Measurements from ENCODE around the gene ATP11A.

ATP11A gene

DNA sequence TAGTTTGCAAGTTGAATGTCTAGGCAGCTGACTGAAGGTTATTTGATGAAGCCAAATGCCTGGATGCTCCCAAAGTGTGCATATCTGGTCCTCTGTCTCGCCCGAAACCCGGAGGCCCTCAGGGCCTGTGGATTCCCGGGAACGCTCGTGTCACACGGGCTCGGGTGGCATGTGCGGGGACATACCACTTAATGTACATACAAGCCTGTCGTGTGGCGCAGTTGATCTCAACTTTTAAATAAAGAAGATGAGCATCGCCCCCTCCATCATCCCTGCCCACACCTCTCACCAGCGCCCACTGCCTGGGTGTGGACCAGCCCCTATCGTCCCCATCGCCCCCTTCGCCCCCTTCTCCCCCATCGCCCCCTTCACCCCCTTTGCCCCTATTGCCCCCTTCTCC is 33.9 kb downstream of the ATP11A start:
- no peak overlapping the region for H2AK5ac ChIP-seq (ENCODE audit: low read length)
- no peak overlapping the region for H3K23ac ChIP-seq (ENCODE audit: low read length)
- no peak overlapping the region for H3K27ac ChIP-seq (ENCODE audit: low read depth, low read length)
- no peak overlapping the region for H3K14ac ChIP-seq (ENCODE audit: low read length)
- H3K4me1 ChIP-seq (ENCODE audit: control insufficient read depth in 1 of 2, insufficient read depth in 2 of 2, low read length in 2 of 2), result peaks cover 35 to 43% of the 10 kb centered on the region in 2 experiments
- H3K79me2 ChIP-seq (ENCODE audit: control insufficient read depth, insufficient read depth, low read length, poor library complexity), result peaks cover 26% of the 10 kb centered on the region
- H4K12ac ChIP-seq (ENCODE audit: low read depth, low read length), result no peak overlapping the region
- no peak overlapping the region for H3K4me2 ChIP-seq (ENCODE audit: low read length)
- no peak overlapping the region for H2BK120ac ChIP-seq (ENCODE audit: insufficient read depth, low read length, poor library complexity)
- no peak overlapping the region for H4K8ac ChIP-seq (ENCODE audit: low read depth, low read length)
- H3K4ac ChIP-seq (ENCODE audit: low read depth, low read length), result peak overlapping the region; percentile 34
- H3K9me3 ChIP-seq (ENCODE audit: insufficient read depth, low read depth, low read length), result peaks cover 2% of the 10 kb centered on the region
- no peaks in the 10 kb centered on the region for H3K27me3 ChIP-seq (ENCODE audit: insufficient read depth, low read length)
- H4K91ac ChIP-seq (ENCODE audit: low read depth, low read length), result no peak overlapping the region
- 100% methylated on average over 2 of the region's 17 CpGs for WGBS (ENCODE audit: extremely low coverage, insufficient coverage, insufficient read length)
- no peak overlapping the region for H2BK12ac ChIP-seq (ENCODE audit: low read length)
- DNase-seq, result peak in 1 of 2 donors; percentile 55
- peaks cover 0 to 3% of the 10 kb centered on the region in 2 experiments for H3K36me3 ChIP-seq (ENCODE audit: control insufficient read depth in 1 of 2, insufficient read depth in 2 of 2, low read length in 2 of 2)
- no peak overlapping the region for H3K18ac ChIP-seq (ENCODE audit: low read length)
- H2AFZ ChIP-seq (ENCODE audit: insufficient read depth, low read length, poor library complexity), result no peak overlapping the region
- H3K9ac ChIP-seq (ENCODE audit: low read length), result no peak overlapping the region
- H3K4me3 ChIP-seq (ENCODE audit: low read depth, low read length), result no peak overlapping the region
- peaks cover 24% of the 10 kb centered on the region for H3K79me1 ChIP-seq (ENCODE audit: low read length)
- no peak overlapping the region for H2BK5ac ChIP-seq (ENCODE audit: low read depth, low read length, poor library complexity)

GRCh38 chr13:112724788-112725345 is 35.0 kb downstream of the ATP11A start:
- Histone ChIP-seq H4K12ac (ENCODE audit: low read depth, low read length) (no peak overlapping the region), H3K18ac (ENCODE audit: low read length) (peak overlapping the region; percentile 13), H3K9ac (ENCODE audit: low read length) (no peak overlapping the region), H4K91ac (ENCODE audit: low read depth, low read length) (peak overlapping the region; percentile 10), H3K4me3 (ENCODE audit: low read depth, low read length) (no peak overlapping the region), H3K9me3 (ENCODE audit: insufficient read depth, low read depth, low read length) (peaks cover 2% of the 10 kb centered on the region), H3K79me2 (ENCODE audit: control insufficient read depth, insufficient read depth, low read length, poor library complexity) (peaks cover 26% of the 10 kb centered on the region), H2BK5ac (ENCODE audit: low read depth, low read length, poor library complexity) (no peak overlapping the region), H4K8ac (ENCODE audit: low read depth, low read length) (no peak overlapping the region), H3K4me2 (ENCODE audit: low read length) (no peak overlapping the region), H2AK5ac (ENCODE audit: low read length) (peak overlapping the region; percentile 10), H3K27ac (ENCODE audit: low read depth, low read length) (no peak overlapping the region), H2AFZ (ENCODE audit: insufficient read depth, low read length, poor library complexity) (no peak overlapping the region), H3K4me1 (ENCODE audit: control insufficient read depth in 1 of 2, insufficient read depth in 2 of 2, low read length in 2 of 2) (peaks cover 33 to 38% of the 10 kb centered on the region in 2 experiments), H3K27me3 (ENCODE audit: insufficient read depth, low read length) (no peaks in the 10 kb centered on the region), H3K4ac (ENCODE audit: low read depth, low read length) (peak overlapping the region; percentile 50), H3K23ac (ENCODE audit: low read length) (no peak overlapping the region), H3K36me3 (ENCODE audit: control insufficient read depth in 1 of 2, insufficient read depth in 2 of 2, low read length in 2 of 2) (peaks cover 0 to 3% of the 10 kb centered on the region in 2 experiments), H2BK12ac (ENCODE audit: low read length) (peak overlapping the region; percentile 7), H3K14ac (ENCODE audit: low read length) (no peak overlapping the region), H2BK120ac (ENCODE audit: insufficient read depth, low read length, poor library complexity) (no peak overlapping the region), H3K79me1 (ENCODE audit: low read length) (peaks cover 24% of the 10 kb centered on the region)
- WGBS (ENCODE audit: extremely low coverage, insufficient coverage, insufficient read length), result no CpG with 5 or more reads among the region's 12 CpGs
- DNase-seq, result peak in 1 of 2 donors; percentile 32

DNA sequence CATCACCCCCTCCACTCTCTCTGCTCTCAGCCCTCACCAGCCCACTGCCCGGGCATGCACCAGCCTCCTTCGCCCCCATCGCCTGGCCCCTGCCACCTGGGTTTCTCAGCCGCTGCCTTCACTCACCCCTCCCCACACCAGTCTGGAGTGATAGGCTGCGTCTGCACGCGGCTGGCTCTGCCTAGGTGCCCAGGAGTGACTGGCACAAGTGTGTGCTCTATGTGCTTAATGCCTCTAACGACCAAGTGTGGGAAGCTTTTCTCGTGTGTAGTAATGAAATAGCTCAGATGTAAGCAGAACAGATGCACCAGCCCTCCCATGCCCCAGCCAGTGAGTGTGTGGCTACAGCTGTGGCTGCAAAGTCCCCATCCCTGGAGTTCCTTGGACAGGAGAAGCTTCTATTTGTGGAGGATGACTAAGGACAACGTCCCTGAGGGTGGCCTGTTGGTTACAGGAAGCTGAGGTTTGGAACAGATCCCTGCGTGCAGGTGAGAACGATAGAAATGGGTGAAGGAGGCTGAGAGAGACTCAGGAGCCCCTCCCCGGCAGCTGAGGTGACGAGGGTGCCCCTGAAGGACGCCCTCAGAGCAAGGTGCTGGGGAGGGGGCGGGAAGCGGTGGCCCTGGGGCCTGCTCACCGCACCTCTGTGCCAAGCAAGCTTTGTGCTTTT is 35.6 kb downstream of the ATP11A start:
- Histone ChIP-seq H3K14ac (ENCODE audit: low read length) (no peak overlapping the region), H3K18ac (ENCODE audit: low read length) (peak overlapping the region; percentile 67), H3K4me2 (ENCODE audit: low read length) (no peak overlapping the region), H3K23ac (ENCODE audit: low read length) (no peak overlapping the region), H2AFZ (ENCODE audit: insufficient read depth, low read length, poor library complexity) (no peak overlapping the region), H3K79me1 (ENCODE audit: low read length) (peaks cover 20% of the 10 kb centered on the region), H4K8ac (ENCODE audit: low read depth, low read length) (no peak overlapping the region), H3K36me3 (ENCODE audit: control insufficient read depth in 1 of 2, insufficient read depth in 2 of 2, low read length in 2 of 2) (peaks cover 0 to 3% of the 10 kb centered on the region in 2 experiments), H3K4me1 (ENCODE audit: control insufficient read depth in 1 of 2, insufficient read depth in 2 of 2, low read length in 2 of 2) (peaks cover 29 to 34% of the 10 kb centered on the region in 2 experiments), H3K9ac (ENCODE audit: low read length) (no peak overlapping the region), H3K9me3 (ENCODE audit: insufficient read depth, low read depth, low read length) (peaks cover 2% of the 10 kb centered on the region), H2BK12ac (ENCODE audit: low read length) (no peak overlapping the region), H3K4me3 (ENCODE audit: low read depth, low read length) (no peak overlapping the region), H2AK5ac (ENCODE audit: low read length) (no peak overlapping the region), H2BK120ac (ENCODE audit: insufficient read depth, low read length, poor library complexity) (no peak overlapping the region), H3K79me2 (ENCODE audit: control insufficient read depth, insufficient read depth, low read length, poor library complexity) (peaks cover 21% of the 10 kb centered on the region), H2BK5ac (ENCODE audit: low read depth, low read length, poor library complexity) (no peak overlapping the region), H4K91ac (ENCODE audit: low read depth, low read length) (no peak overlapping the region), H3K27ac (ENCODE audit: low read depth, low read length) (no peak overlapping the region), H3K27me3 (ENCODE audit: insufficient read depth, low read length) (no peaks in the 10 kb centered on the region), H4K12ac (ENCODE audit: low read depth, low read length) (no peak overlapping the region), H3K4ac (ENCODE audit: low read depth, low read length) (peak overlapping the region; percentile 34)
- WGBS (ENCODE audit: extremely low coverage, insufficient coverage, insufficient read length), result no CpG with 5 or more reads among the region's 18 CpGs
- no peak for DNase-seq

DNA sequence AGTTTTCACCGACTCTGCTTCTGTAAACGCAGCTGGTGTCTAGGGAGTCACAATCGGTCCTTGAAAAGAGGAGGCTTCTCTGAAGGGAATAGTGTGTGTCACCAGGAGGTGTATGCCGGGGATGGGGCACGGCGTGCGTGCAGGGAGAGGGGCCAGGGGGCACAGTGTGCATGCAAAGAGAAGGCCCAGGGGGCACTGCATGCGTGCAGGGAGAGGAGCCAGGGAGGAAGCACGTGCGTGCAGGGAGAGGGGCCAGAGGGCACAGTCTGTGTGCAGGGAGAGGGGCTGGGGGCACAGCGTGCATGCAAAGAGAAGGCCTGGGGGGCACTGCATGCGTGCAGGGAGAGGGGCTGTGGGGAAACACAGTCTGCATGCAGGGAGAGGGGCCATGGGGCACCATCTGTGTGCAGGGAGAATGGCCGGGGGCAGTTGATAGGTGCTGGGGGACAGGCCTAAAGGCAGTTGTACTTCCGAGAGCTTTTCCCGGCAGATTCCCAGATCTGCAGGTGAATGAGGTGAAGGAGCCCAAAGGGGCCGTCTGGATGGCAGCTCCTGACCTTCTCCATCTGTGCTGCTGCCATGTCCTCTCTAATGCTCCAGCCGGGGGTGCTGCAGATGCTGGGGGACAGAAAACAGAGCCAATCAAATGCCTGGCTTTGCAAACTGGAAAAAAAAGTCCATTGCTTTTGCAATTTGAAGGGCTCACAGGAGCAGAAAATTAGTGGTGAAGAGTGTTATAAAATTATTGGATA is 36.4 kb downstream of the ATP11A start:
- no CpG with 5 or more reads among the region's 17 CpGs for WGBS (ENCODE audit: extremely low coverage, insufficient coverage, insufficient read length)
- DNase-seq, result no peak
- H4K8ac ChIP-seq (ENCODE audit: low read depth, low read length), result no peak overlapping the region
- H3K36me3 ChIP-seq (ENCODE audit: control insufficient read depth in 1 of 2, insufficient read depth in 2 of 2, low read length in 2 of 2), result peaks cover 0 to 3% of the 10 kb centered on the region in 2 experiments
- peaks cover 2% of the 10 kb centered on the region for H3K9me3 ChIP-seq (ENCODE audit: insufficient read depth, low read depth, low read length)
- H3K4me1 ChIP-seq (ENCODE audit: control insufficient read depth in 1 of 2, insufficient read depth in 2 of 2, low read length in 2 of 2), result peaks cover 23 to 29% of the 10 kb centered on the region in 2 experiments
- no peak overlapping the region for H2BK12ac ChIP-seq (ENCODE audit: low read length)
- no peak overlapping the region for H2BK120ac ChIP-seq (ENCODE audit: insufficient read depth, low read length, poor library complexity)
- no peak overlapping the region for H4K91ac ChIP-seq (ENCODE audit: low read depth, low read length)
- no peak overlapping the region for H3K9ac ChIP-seq (ENCODE audit: low read length)
- no peak overlapping the region for H3K4me2 ChIP-seq (ENCODE audit: low read length)
- no peak overlapping the region for H2AK5ac ChIP-seq (ENCODE audit: low read length)
- peaks cover 16% of the 10 kb centered on the region for H3K79me2 ChIP-seq (ENCODE audit: control insufficient read depth, insufficient read depth, low read length, poor library complexity)
- no peak overlapping the region for H3K23ac ChIP-seq (ENCODE audit: low read length)
- no peak overlapping the region for H3K18ac ChIP-seq (ENCODE audit: low read length)
- no peak overlapping the region for H2AFZ ChIP-seq (ENCODE audit: insufficient read depth, low read length, poor library complexity)
- H3K79me1 ChIP-seq (ENCODE audit: low read length), result peaks cover 15% of the 10 kb centered on the region
- H3K27ac ChIP-seq (ENCODE audit: low read depth, low read length), result no peak overlapping the region
- H3K27me3 ChIP-seq (ENCODE audit: insufficient read depth, low read length), result no peaks in the 10 kb centered on the region
- H3K4ac ChIP-seq (ENCODE audit: low read depth, low read length), result no peak overlapping the region
- H4K12ac ChIP-seq (ENCODE audit: low read depth, low read length), result no peak overlapping the region
- no peak overlapping the region for H3K14ac ChIP-seq (ENCODE audit: low read length)
- H2BK5ac ChIP-seq (ENCODE audit: low read depth, low read length, poor library complexity), result no peak overlapping the region
- no peak overlapping the region for H3K4me3 ChIP-seq (ENCODE audit: low read depth, low read length)
